HEK293 (cell line): ENCODE measurements around the gene ICAM1.
A peak's percentile ranks its signal among the peaks of the same experiment; 100 is the strongest.

Experiments used
- GLIS2 ChIP-seq: fragments of 450-650 bp; formaldehyde crosslinking; IDR thresholded peaks from 2 replicates; pipeline ENCODE4 v1.5.1; 2016; ENCODE audit warnings: missing biosample characterization, missing genetic modification characterization
- HOXA7 ChIP-seq: sonication (generic); formaldehyde crosslinking; IDR thresholded peaks from 2 replicates; pipeline ENCODE4 v1.8.1; 2022; ENCODE audit warnings: missing genetic modification reagents, borderline replicate concordance
- IKZF3 ChIP-seq: fragments of 450-650 bp; IDR thresholded peaks from 2 replicates; pipeline ENCODE4 v1.5.0; 2018; ENCODE audit warnings: missing biosample characterization, mild to moderate bottlenecking, missing genetic modification characterization, moderate library complexity
- KLF8 ChIP-seq: fragments of 450-650 bp; formaldehyde crosslinking; IDR thresholded peaks from 2 replicates; pipeline ENCODE4 v1.5.1; 2016; ENCODE audit warnings: missing biosample characterization, missing genetic modification characterization
- PRDM1 ChIP-seq: fragments of 450-650 bp; formaldehyde crosslinking; IDR thresholded peaks from 2 replicates; pipeline ENCODE4; 2016; ENCODE audit warnings: missing biosample characterization, missing genetic modification characterization
- SCRT1 ChIP-seq: fragments of 450-650 bp; formaldehyde crosslinking; IDR thresholded peaks from 2 replicates; pipeline ENCODE4 v1.5.1; 2016; ENCODE audit warnings: missing biosample characterization, missing genetic modification characterization, borderline replicate concordance
- SP7 ChIP-seq: fragments of 450-650 bp; formaldehyde crosslinking; IDR thresholded peaks from 2 replicates; pipeline ENCODE4 v1.5.1; 2016; ENCODE audit warnings: missing biosample characterization, missing genetic modification characterization
- ZBTB1 ChIP-seq: fragments of 450-650 bp; formaldehyde crosslinking; IDR thresholded peaks from 2 replicates; pipeline ENCODE4 v1.5.1; 2016; ENCODE audit warnings: missing biosample characterization, missing genetic modification characterization
- ZBTB48 ChIP-seq: fragments of 450-650 bp; formaldehyde crosslinking; IDR thresholded peaks from 2 replicates; pipeline ENCODE4 v1.5.1; 2016; ENCODE audit warnings: missing biosample characterization, missing genetic modification characterization
- ZBTB8A ChIP-seq: fragments of 450-650 bp; formaldehyde crosslinking; IDR thresholded peaks from 2 replicates; pipeline ENCODE4 v1.5.1; 2016; ENCODE audit warnings: missing biosample characterization, missing genetic modification characterization
- ZNF2 ChIP-seq: fragments of 450-650 bp; formaldehyde crosslinking; IDR thresholded peaks from 2 replicates; pipeline ENCODE4 v1.5.1; 2016; ENCODE audit warnings: missing biosample characterization, missing genetic modification characterization
- ZNF266 ChIP-seq: fragments of 450-650 bp; formaldehyde crosslinking; IDR thresholded peaks from 2 replicates; pipeline ENCODE4 v1.5.1; 2016; ENCODE audit warnings: missing biosample characterization, missing genetic modification characterization, low read depth
- ZNF311 ChIP-seq: fragments of 450-650 bp; formaldehyde crosslinking; IDR thresholded peaks from 2 replicates; pipeline ENCODE4 v1.5.1; 2017; ENCODE audit warnings: missing biosample characterization, missing genetic modification characterization, borderline replicate concordance
- ZNF398 ChIP-seq: fragments of 450-650 bp; formaldehyde crosslinking; IDR thresholded peaks from 2 replicates; pipeline ENCODE4 v1.5.1; 2017; ENCODE audit warnings: missing biosample characterization, missing genetic modification characterization
- ZNF426 ChIP-seq: fragments of 450-650 bp; formaldehyde crosslinking; IDR thresholded peaks from 2 replicates; pipeline ENCODE4 v1.5.1; 2017; ENCODE audit warnings: missing biosample characterization, missing genetic modification characterization, mild to moderate bottlenecking, inconsistent platforms, moderate library complexity
- ZNF488 ChIP-seq: fragments of 450-650 bp; formaldehyde crosslinking; IDR thresholded peaks from 2 replicates; pipeline ENCODE4 v1.5.1; 2016; ENCODE audit warnings: missing biosample characterization, missing genetic modification characterization
- ZNF513 ChIP-seq: fragments of 450-650 bp; IDR thresholded peaks from 2 replicates; pipeline ENCODE4 v1.5.1; 2018; ENCODE audit warnings: missing biosample characterization, missing genetic modification characterization
- ZNF558 ChIP-seq: fragments of 450-650 bp; formaldehyde crosslinking; IDR thresholded peaks from 2 replicates; pipeline ENCODE4 v1.5.1; 2016; ENCODE audit warnings: missing biosample characterization, missing genetic modification characterization
- ZNF76 ChIP-seq: fragments of 450-650 bp; formaldehyde crosslinking; IDR thresholded peaks from 2 replicates; pipeline ENCODE4; 2016; ENCODE audit warnings: low read depth, missing biosample characterization, missing genetic modification characterization, borderline replicate concordance
- ZNF837 ChIP-seq: fragments of 450-650 bp; formaldehyde crosslinking; IDR thresholded peaks from 2 replicates; pipeline ENCODE4 v1.5.1; 2016; ENCODE audit warnings: missing biosample characterization, missing genetic modification characterization
- ZNF843 ChIP-seq: fragments of 450-650 bp; formaldehyde crosslinking; IDR thresholded peaks from 2 replicates; pipeline ENCODE4 v1.5.1; 2016; ENCODE audit warnings: missing biosample characterization, missing genetic modification characterization
- TF ChIP-seq, protein P1 (sequence below): fragments of 450-650 bp; formaldehyde crosslinking; IDR thresholded peaks from 2 replicates; pipeline ENCODE4 v1.5.1; 2016; ENCODE audit warnings: missing biosample characterization, missing genetic modification characterization
- TF ChIP-seq, protein P2 (sequence below): fragments of 450-650 bp; formaldehyde crosslinking; IDR thresholded peaks from 2 replicates; pipeline ENCODE4 v1.5.1; 2016; ENCODE audit warnings: missing biosample characterization, missing genetic modification characterization
- TF ChIP-seq, protein P3 (sequence below): fragments of 450-650 bp; formaldehyde crosslinking; IDR thresholded peaks from 2 replicates; pipeline ENCODE4 v1.5.1; 2016; ENCODE audit warnings: missing biosample characterization, missing genetic modification characterization, borderline replicate concordance

The ICAM1 gene

GRCh38 chr19:10332965-10333757, 62.2 kb downstream of the ICAM1 start, which contains the start of gene RAVER1 (continued):
- TF ChIP-seq ZNF266, result no peak; the same call in 1 of the 2 replicates
- peak; percentile 96 for TF ChIP-seq GLIS2
- TF ChIP-seq ZNF837 (tag by site-specific recombination), result no peak
- TF ChIP-seq, protein P1, sequence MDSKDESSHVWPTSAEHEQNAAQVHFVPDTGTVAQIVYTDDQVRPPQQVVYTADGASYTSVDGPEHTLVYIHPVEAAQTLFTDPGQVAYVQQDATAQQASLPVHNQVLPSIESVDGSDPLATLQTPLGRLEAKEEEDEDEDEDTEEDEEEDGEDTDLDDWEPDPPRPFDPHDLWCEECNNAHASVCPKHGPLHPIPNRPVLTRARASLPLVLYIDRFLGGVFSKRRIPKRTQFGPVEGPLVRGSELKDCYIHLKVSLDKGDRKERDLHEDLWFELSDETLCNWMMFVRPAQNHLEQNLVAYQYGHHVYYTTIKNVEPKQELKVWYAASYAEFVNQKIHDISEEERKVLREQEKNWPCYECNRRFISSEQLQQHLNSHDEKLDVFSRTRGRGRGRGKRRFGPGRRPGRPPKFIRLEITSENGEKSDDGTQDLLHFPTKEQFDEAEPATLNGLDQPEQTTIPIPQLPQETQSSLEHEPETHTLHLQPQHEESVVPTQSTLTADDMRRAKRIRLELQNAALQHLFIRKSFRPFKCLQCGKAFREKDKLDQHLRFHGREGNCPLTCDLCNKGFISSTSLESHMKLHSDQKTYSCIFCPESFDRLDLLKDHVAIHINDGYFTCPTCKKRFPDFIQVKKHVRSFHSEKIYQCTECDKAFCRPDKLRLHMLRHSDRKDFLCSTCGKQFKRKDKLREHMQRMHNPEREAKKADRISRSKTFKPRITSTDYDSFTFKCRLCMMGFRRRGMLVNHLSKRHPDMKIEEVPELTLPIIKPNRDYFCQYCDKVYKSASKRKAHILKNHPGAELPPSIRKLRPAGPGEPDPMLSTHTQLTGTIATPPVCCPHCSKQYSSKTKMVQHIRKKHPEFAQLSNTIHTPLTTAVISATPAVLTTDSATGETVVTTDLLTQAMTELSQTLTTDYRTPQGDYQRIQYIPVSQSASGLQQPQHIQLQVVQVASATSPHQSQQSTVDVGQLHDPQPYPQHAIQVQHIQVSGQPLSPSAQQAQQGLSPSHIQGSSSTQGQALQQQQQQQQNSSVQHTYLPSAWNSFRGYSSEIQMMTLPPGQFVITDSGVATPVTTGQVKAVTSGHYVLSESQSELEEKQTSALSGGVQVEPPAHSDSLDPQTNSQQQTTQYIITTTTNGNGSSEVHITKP (tag by site-specific recombination), result peak; percentile 100
- TF ChIP-seq ZBTB48 (tag by site-specific recombination), result peak; percentile 86
- no peak for TF ChIP-seq ZNF513 (tag by site-specific recombination)
- peak; percentile 32; the same call in 1 of the 2 replicates for TF ChIP-seq ZBTB1 (tag by site-specific recombination)
- TF ChIP-seq ZNF488, result 0 out of 2 replicates have a peak, but pooled peaks have one; percentile 42
- no peak for TF ChIP-seq ZNF311 (tag by site-specific recombination)
- no peak for TF ChIP-seq IKZF3 (tag by site-specific recombination)
- TF ChIP-seq, protein P2, sequence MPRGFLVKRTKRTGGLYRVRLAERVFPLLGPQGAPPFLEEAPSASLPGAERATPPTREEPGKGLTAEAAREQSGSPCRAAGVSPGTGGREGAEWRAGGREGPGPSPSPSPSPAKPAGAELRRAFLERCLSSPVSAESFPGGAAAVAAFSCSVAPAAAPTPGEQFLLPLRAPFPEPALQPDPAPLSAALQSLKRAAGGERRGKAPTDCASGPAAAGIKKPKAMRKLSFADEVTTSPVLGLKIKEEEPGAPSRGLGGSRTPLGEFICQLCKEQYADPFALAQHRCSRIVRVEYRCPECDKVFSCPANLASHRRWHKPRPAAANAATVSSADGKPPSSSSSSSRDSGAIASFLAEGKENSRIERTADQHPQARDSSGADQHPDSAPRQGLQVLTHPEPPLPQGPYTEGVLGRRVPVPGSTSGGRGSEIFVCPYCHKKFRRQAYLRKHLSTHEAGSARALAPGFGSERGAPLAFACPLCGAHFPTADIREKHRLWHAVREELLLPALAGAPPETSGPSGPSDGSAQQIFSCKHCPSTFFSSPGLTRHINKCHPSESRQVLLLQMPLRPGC, result peak; percentile 89
- peak; percentile 94 for TF ChIP-seq SCRT1 (tag by site-specific recombination)
- TF ChIP-seq, protein P3, sequence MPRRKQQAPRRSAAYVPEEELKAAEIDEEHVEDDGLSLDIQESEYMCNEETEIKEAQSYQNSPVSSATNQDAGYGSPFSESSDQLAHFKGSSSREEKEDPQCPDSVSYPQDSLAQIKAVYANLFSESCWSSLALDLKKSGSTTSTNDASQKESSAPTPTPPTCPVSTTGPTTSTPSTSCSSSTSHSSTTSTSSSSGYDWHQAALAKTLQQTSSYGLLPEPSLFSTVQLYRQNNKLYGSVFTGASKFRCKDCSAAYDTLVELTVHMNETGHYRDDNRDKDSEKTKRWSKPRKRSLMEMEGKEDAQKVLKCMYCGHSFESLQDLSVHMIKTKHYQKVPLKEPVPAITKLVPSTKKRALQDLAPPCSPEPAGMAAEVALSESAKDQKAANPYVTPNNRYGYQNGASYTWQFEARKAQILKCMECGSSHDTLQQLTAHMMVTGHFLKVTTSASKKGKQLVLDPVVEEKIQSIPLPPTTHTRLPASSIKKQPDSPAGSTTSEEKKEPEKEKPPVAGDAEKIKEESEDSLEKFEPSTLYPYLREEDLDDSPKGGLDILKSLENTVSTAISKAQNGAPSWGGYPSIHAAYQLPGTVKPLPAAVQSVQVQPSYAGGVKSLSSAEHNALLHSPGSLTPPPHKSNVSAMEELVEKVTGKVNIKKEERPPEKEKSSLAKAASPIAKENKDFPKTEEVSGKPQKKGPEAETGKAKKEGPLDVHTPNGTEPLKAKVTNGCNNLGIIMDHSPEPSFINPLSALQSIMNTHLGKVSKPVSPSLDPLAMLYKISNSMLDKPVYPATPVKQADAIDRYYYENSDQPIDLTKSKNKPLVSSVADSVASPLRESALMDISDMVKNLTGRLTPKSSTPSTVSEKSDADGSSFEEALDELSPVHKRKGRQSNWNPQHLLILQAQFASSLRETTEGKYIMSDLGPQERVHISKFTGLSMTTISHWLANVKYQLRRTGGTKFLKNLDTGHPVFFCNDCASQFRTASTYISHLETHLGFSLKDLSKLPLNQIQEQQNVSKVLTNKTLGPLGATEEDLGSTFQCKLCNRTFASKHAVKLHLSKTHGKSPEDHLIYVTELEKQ, result 0 out of 2 replicates have a peak, but pooled peaks have one; percentile 40
- no peak for TF ChIP-seq HOXA7
- TF ChIP-seq ZNF558 (tag by site-specific recombination), result no peak
- TF ChIP-seq KLF8, result peak; percentile 91
- TF ChIP-seq ZNF426, result no peak
- TF ChIP-seq ZNF843 (tag by site-specific recombination), result peak; percentile 77; the same call in 1 of the 2 replicates
- peak; percentile 74 for TF ChIP-seq ZBTB8A (tag by site-specific recombination)
- TF ChIP-seq ZNF398 (tag by site-specific recombination), result peak; percentile 71
- peak; percentile 89 for TF ChIP-seq ZNF76 (tag by site-specific recombination)
- TF ChIP-seq SP7 (tag by site-specific recombination), result peak; percentile 90
- TF ChIP-seq PRDM1, result peak; percentile 36; the same call in 1 of the 2 replicates
- TF ChIP-seq ZNF2 (tag by site-specific recombination), result peak; percentile 94; the same call in 1 of the 2 replicates
